HG03159 (cell line): ENCODE measurements around the gene EPOP.

ENCODE experiments used
- ATAC-seq: cut with Tn5 transposase; IDR thresholded peaks from one replicate; pipeline ENCODE4 v1.9.1; 2021; ENCODE audit warnings: mild to moderate bottlenecking, moderate library complexity; ENCODE audit not compliant: unreplicated experiment

EPOP gene

DNA sequence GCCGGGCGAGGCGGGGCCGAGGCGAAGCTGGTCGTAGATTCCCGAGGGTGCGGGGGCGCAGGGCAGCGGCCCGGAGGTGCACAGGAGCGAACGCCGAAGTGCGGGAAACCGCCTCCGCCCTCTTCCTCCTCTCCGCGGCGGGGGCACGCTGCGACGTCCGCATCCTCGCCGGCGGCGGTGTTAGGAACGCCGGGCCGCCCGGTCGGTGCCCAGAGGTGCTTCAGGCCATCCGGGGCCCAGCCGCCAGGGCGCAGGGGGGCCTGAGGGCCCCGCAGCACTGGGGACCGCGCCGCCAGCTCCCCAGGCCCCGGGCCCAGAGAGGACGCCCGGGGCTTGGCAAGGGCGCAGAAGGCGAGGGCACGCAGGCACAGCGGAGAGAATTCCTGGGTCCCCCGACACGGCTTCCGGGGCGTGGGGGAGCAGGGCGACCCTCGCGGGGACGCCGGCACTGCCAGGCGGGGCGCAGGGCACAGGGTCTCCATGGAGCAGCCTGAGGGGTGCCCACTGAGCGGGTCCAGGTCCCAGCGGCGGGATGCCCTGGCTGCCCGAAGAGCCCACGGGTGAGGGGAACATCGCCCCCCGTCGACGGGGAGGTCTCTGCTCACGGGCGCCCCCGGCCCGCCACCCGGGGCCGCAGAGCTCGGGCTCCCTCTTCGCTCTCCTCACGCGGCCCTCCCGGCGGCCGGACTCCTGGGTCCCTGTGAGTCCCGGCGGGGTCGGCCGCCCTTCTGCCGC is 576 bp downstream of the EPOP start:
- ATAC-seq: no peak

GRCh38 chr17:38673707-38674013 is 1.1 kb downstream of the EPOP start:
- no peak for ATAC-seq

GRCh38 chr17:38672788-38673706 is 1.7 kb downstream of the EPOP start:
- ATAC-seq: no peak

GRCh38 chr17:38671939-38672720 is 2.6 kb downstream of the EPOP start:
- no peak for ATAC-seq

GRCh38 chr17:38669520-38669919 is 5.2 kb downstream of the EPOP start:
- ATAC-seq: no peak

DNA sequence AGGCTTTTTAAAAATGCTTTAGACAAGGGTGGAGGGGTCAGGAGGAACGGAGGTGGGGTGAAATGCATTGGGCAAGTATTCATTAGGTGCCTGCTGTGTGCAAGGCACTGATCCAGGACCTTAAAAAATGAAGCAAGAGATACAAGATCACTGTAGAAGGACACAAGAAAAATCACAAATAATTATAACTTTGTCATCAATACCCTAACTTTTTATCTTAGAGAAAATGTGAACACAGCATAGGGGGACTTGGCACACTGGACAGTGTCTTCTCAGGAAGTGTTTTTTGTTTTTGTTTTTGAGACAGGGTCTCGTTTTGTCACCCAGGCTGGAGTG is 7.0 kb downstream of the EPOP start:
- no peak for ATAC-seq

DNA sequence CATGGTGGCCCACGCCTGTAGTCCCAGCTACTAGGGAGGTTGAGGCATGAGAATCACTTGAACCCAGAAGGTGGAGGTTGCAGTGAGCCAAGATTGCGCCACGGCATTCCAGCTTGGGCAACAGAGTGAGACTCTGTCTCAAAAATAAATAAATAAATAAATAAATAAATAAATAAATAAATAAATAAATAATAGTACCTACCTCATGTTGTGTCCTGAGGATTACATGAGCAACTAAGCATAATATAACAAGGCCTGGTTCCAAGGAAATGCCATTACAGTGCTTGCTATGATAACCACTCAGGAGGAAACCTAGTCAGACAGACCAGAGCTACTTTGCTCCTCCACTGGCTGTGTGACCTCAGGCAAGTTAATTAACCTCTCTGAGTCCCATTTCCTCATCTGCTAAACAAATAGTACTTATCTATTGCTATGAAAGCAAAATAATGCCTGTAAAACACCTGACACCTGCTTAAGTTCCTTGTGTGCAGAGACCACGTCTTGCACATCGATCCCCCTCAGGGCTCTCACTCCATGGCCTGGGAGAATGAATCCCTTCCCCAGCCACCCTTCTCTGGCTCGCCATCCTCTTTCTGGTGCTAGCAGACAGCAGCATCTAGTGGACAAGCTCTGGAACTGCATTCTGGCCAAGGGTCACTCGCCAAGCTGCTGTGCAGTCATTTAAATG is 7.5 kb downstream of the EPOP start:
- no peak for ATAC-seq

DNA sequence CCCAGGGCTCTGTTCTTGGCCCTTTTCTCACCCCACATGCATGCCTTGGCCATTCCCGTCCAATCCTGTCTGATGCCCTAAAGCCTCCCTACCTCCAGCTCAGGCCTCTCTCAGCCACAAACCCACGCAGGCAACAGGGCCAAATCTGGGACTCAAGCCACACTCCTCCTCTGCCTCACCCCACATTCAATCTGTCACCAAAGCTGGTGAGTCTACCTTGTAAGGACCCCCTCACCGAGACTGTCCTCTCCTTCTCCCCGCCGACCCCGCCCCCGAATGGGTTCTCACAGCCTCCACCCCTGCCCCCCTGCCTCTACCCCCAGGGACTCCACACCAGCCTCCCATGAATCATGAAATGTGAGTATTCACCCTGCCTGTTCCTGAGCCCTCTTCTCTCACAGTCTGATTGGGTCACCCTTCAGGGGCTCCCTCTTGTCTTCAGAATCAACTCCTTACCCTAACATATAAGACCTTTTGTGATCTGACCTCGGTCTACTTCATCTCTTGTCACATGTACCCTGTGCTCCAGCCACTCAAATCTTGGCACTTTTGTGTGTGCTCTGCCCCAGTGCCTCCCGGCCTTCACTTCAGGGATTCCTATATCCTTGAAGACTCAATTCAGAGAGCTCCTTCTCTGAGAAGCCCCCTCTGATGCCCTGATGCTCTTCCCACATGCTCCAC is 10.7 kb downstream of the EPOP start:
- ATAC-seq: no peak

- no peak for ATAC-seq
Measured at GRCh38 chr17:38663125-38663751, 11.5 kb downstream of the EPOP start.

DNA sequence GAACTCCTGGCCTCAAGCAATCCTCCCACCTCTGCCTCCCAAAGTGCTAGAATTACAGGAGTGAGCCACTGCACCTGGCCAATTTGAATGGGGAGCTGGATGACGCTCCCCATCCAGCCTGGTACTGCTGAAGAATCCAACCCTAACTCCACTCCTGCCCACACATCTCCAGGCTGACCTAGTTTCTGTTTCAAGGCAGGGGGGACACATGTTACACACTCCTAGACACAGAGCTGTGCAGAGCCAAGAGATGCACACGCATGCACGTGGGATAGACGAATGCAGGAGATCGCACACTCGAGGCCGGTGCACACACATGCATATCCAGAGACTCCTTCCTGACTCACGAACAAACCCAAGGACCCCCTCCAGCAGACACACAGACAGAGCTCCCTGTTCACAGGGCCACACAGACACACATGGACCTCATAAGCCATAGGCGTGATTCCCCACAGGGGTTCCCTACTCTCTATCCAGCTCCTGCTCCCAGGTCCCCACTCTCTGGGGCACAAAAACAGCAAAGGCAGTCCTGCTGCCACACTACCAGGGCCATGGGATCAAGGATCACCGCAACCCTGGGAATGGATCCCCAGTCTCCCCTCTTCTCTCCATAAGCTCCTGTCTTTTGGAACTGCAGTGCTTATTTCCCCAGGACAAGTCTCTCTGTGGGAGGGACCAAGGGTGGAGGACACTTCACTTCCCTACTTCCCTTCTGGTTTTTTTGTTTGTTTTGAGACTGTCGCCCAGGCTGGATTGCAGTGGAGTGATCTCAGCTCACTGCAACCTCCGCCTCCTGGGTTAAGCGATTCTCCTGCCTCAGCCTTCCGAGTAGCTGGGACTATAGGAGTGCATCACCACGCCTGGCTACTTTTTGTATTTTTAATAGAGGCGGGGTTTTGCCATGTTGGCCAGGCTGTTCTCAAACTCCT is 14.4 kb downstream of the EPOP start:
- ATAC-seq: no peak

- ATAC-seq: no peak
Measured at GRCh38 chr17:38659415-38659814, 15.3 kb downstream of the EPOP start.

DNA sequence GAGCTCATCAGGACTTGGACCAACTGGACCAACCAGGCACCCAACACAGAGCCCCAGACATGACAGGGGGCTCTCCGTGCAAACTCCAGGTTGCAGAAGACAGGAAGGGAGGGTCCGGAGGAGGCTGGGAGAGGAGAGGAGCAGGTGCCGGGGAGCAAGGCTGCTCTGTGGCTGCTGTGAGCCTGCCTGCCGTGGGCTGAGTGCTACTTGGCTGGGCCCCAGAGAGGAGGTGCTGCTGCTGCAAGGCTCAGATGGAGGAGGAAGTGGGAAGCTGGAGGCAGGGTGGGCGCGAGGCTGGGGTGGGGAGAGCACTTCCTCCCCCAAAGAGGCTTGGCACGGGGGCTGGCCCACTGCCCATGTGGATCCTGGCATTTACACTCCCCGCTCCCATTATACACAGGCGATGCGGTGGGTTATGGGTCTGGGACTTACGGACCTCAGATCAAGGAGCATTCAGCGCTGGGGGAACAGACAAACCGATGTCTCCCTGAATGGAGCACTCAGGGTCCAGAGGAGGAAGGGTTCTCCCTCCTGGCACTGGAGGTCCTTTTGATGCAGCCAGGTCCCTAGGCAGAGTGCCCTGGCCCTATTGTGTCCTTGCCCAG is 15.9 kb downstream of the EPOP start:
- ATAC-seq: no peak

- no peak for ATAC-seq
Measured at GRCh38 chr17:38657824-38658740, 16.7 kb downstream of the EPOP start.

- ATAC-seq: no peak
Measured at GRCh38 chr17:38656959-38657823, 17.6 kb downstream of the EPOP start.

- ATAC-seq: no peak
Measured at GRCh38 chr17:38654411-38655398, 20.1 kb downstream of the EPOP start.
